Muscle of leg (tissue), 11 donors: Measurements from ENCODE around the gene HIVEP3. TPM values are rescaled to one million over a fixed set of nuclear protein-coding genes. Genes with fewer than 3 reads are reported as not detected.

Source experiments
- DNase-seq: peaks from one replicate; pipeline ENCODE4 v3.0.0; 2013
- H3K27ac ChIP-seq: one replicate; pipeline ENCODE4 v1.5.1; 2013; ENCODE audit warnings: mild to moderate bottlenecking, low read length, control low read depth
- H3K27me3 ChIP-seq: one replicate; pipeline ENCODE4 v1.6.1; 2013; ENCODE audit warnings: low read length; ENCODE audit not compliant: control insufficient read depth, insufficient read depth
- H3K36me3 ChIP-seq: one replicate; pipeline ENCODE4 v1.6.1; 2013; ENCODE audit warnings: low read length; ENCODE audit not compliant: control insufficient read depth, insufficient read depth
- H3K4me1 ChIP-seq: one replicate; pipeline ENCODE4 v1.6.1; 2013; ENCODE audit warnings: low read length; ENCODE audit not compliant: control insufficient read depth, insufficient read depth
- H3K4me3 ChIP-seq: one replicate; pipeline ENCODE4 v1.5.1; 2013; ENCODE audit warnings: low read length, control low read depth
- H3K9me3 ChIP-seq: replicated peaks from 2 replicates; pipeline ENCODE4 v1.6.1; 2013; ENCODE audit warnings: low read depth, low read length; ENCODE audit not compliant: control insufficient read depth
- WGBS: methylation state at CpG from one replicate; pipeline ENCODE4 v1.1.5; 2013; ENCODE audit warnings: missing lambda C conversion rate; ENCODE audit not compliant: insufficient coverage; 5-methylcytosine and 5-hydroxymethylcytosine counted together
- polyA plus RNA-seq, 8 donors: library from polyadenylated mRNA; unstranded; fragments of 120-200 nt; gene quantifications; one replicate each; pipeline versions ENCODE4 v1.2.1 to v1.2.3, GENCODE V29; 2013; ENCODE audit warnings: inconsistent platforms in 1 of 8, low replicate concordance in 1 of 8; ENCODE audit not compliant: insufficient read length in 8 of 8, insufficient read depth in 1 of 8
- total RNA-seq: library from RNA; stranded (reverse); fragments of 120-200 nt; gene quantifications from one replicate; pipeline ENCODE4 v1.2.4, GENCODE V29; 2013

HIVEP3 gene
- total and polyA plus RNA-seq, 9 donors: 0.93 to 3.7 (median 2.7) TPM

DNA sequence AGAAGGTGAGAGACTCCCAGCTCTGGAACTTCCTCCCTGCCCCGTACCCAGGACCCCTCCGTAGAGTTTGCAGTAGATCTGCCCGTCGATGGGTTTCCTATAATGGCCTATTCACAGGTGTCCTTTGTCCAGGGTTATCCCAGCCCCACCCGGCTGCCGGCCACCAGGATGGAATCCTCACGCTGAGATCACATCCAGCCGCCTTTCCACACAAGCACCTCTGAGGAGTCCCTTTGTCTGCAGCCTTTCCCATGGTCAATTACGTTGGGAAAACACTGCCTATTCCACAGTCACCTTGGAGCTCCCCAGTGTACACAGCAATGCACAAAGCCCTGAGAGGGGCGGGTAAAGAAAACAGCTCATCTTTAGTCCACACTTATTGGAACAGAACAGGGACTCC is 244.2 kb downstream of the HIVEP3 start:
- H3K36me3 ChIP-seq: no peaks in the 10 kb centered on the region
- peaks cover 60% of the 10 kb centered on the region for H3K4me1 ChIP-seq
- 66% methylated on average over 10 of the region's 10 CpGs for WGBS
- H3K27me3 ChIP-seq: peaks cover 4% of the 10 kb centered on the region
- no peak for DNase-seq
- no peak overlapping the region for H3K27ac ChIP-seq
- H3K4me3 ChIP-seq: no peak overlapping the region
- no peaks in the 10 kb centered on the region for H3K9me3 ChIP-seq

GRCh38 chr1:41673806-41674205 is 244.9 kb downstream of the HIVEP3 start:
- H3K4me1 ChIP-seq: peaks cover 54% of the 10 kb centered on the region
- H3K4me3 ChIP-seq: no peak overlapping the region
- no peaks in the 10 kb centered on the region for H3K9me3 ChIP-seq
- H3K27ac ChIP-seq: peak overlapping the region; percentile 4
- no peaks in the 10 kb centered on the region for H3K36me3 ChIP-seq
- DNase-seq: no peak
- H3K27me3 ChIP-seq: peaks cover 4% of the 10 kb centered on the region
- WGBS: 15% methylated on average over 5 of the region's 9 CpGs

DNA sequence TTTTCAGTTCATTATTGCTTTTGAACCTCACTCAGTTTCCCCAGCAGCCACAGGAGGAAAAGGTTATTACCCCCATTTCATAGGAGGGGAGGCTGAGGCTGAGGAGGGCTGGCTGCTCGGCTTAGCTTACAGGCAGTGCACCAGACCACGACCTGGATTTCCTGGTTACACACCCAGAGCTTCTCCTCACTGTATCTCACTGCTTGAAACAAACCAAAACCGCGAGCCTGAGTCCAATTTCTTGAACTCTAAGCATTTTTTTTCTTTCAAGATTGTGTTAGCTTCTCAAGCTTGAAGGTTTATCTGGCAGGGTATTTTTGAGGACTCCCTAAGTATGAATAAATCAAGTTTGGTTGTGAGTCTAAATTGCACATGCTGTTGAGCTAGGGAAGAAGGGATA is 245.3 kb downstream of the HIVEP3 start:
- peak; percentile 90 for DNase-seq
- Histone ChIP-seq H3K9me3 (no peaks in the 10 kb centered on the region), H3K36me3 (no peaks in the 10 kb centered on the region), H3K27me3 (peaks cover 4% of the 10 kb centered on the region), H3K4me1 (peaks cover 50% of the 10 kb centered on the region), H3K27ac (peak overlapping the region; percentile 90), H3K4me3 (no peak overlapping the region)
- WGBS: no CpG with 5 or more reads among the region's 4 CpGs

- DNase-seq: peak; percentile 93
- Histone ChIP-seq H3K27ac (peak overlapping the region; percentile 90), H3K9me3 (no peaks in the 10 kb centered on the region), H3K4me3 (no peak overlapping the region), H3K4me1 (peaks cover 44% of the 10 kb centered on the region), H3K36me3 (no peaks in the 10 kb centered on the region), H3K27me3 (peaks cover 4% of the 10 kb centered on the region)
- WGBS: 18% methylated on average over 2 of the region's 9 CpGs
Measured at GRCh38 chr1:41672641-41673361, 245.9 kb downstream of the HIVEP3 start.

DNA sequence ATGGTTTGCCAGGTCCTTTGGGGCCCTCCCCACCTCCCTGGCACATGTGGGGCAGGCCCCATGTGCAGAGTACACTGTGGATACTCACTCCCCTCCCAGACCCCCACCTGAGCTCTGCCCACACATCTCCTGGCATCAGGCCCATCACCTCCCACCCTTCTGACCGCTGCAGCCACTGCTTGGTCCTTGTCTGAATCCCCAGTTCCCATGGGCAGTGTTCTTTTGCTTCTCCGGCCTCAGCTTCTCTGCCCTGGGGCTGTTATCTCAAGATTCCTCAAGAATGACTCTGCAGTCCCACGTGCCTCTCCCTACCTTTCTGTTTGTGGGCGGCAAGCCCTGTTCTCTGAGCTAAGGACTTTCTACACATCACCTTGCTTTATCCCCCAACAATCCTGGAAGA is 246.5 kb downstream of the HIVEP3 start:
- peaks cover 43% of the 10 kb centered on the region for H3K4me1 ChIP-seq

GRCh38 chr1:41671116-41671755 is 247.5 kb downstream of the HIVEP3 start:
- no peaks in the 10 kb centered on the region for H3K36me3 ChIP-seq
- 83% methylated on average over 11 of the region's 15 CpGs for WGBS
- H3K27me3 ChIP-seq: peaks cover 4% of the 10 kb centered on the region
- H3K4me1 ChIP-seq: peaks cover 49% of the 10 kb centered on the region
- no peak overlapping the region for H3K4me3 ChIP-seq
- H3K27ac ChIP-seq: no peak overlapping the region
- H3K9me3 ChIP-seq: no peaks in the 10 kb centered on the region
- DNase-seq: no peak

More for the DNA sequence above, 246.5 kb downstream of the HIVEP3 start:
- Histone ChIP-seq H3K27me3 (peaks cover 4% of the 10 kb centered on the region), H3K27ac (peak overlapping the region; percentile 90), H3K4me3 (no peak overlapping the region), H3K9me3 (no peaks in the 10 kb centered on the region), H3K36me3 (no peaks in the 10 kb centered on the region)
- no peak for DNase-seq
- 40% methylated on average over 2 of the region's 4 CpGs for WGBS

GRCh38 chr1:41670217-41670957 is 248.3 kb downstream of the HIVEP3 start:
- H3K27ac ChIP-seq: no peak overlapping the region
- DNase-seq: no peak
- H3K9me3 ChIP-seq: no peaks in the 10 kb centered on the region
- peaks cover 53% of the 10 kb centered on the region for H3K4me1 ChIP-seq
- 100% methylated on average over 2 of the region's 4 CpGs for WGBS
- H3K36me3 ChIP-seq: no peaks in the 10 kb centered on the region
- peaks cover 4% of the 10 kb centered on the region for H3K27me3 ChIP-seq
- no peak overlapping the region for H3K4me3 ChIP-seq

DNA sequence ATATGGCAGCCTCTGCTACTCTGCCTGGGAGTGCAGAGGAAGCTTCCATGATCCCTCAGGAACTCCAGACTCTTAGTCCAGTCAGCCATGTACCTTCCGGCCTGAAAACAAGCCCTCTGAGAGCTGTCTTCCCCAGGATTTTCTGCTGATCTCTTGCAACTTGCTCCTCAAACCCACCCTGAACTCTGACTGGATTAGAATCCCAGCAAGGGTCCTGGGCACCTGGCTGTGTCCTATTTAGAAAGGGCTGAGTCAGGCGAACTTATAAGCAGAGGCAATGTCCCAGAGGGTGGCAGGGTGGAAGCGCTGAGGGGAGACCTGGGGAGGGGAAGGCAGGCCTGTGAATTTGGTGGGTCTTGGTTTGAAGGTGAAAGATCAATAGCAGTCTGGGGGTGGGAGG is 249.8 kb downstream of the HIVEP3 start:
- Histone ChIP-seq H3K9me3 (no peaks in the 10 kb centered on the region), H3K27ac (no peak overlapping the region), H3K27me3 (no peaks in the 10 kb centered on the region), H3K4me1 (peaks cover 56% of the 10 kb centered on the region), H3K4me3 (no peak overlapping the region), H3K36me3 (no peaks in the 10 kb centered on the region)
- no peak for DNase-seq
- WGBS: 80% methylated on average over 3 of the region's 3 CpGs

GRCh38 chr1:41668054-41668660 is 250.6 kb downstream of the HIVEP3 start:
- Histone ChIP-seq H3K4me3 (no peak overlapping the region), H3K27me3 (no peaks in the 10 kb centered on the region), H3K4me1 (peaks cover 58% of the 10 kb centered on the region), H3K9me3 (no peaks in the 10 kb centered on the region), H3K27ac (no peak overlapping the region), H3K36me3 (no peaks in the 10 kb centered on the region)
- DNase-seq: no peak
- WGBS: 81% methylated on average over 4 of the region's 7 CpGs
